ENCODE measurements around the gene SELENBP1. TPM values are rescaled to one million over a fixed set of nuclear protein-coding genes. Genes with fewer than 3 reads are reported as not detected.

SELENBP1 gene
- total RNA-seq, 6 donors from 2014 or later, result 241 to 804 (median 431) TPM

DNA sequence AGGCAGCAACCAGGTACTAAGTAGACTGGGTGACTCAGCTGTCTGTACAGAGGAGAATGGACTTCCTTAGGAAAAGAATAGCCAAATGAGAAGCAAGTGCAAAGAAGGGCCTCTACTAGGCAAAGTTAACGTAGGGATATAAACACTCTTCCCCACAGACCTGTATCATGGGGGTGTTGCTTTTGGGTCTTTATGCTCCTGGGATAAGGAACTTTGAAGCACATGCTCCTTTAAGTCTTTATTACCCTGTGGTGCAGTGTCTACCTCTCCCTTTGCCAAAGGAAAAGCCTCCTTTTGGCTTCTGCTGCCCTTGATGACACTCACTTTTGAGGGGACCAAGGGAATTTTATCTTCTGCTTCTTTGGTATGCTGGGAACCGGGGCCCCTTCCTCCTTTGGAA is 30.5 kb downstream of the SELENBP1 start:
- no peak for TF ChIP-seq POLR2AphosphoS5 (IDR thresholded peaks at IDR 0.05)
- TF ChIP-seq POLR2A (IDR thresholded peaks at IDR 0.05), result no peak
- TF ChIP-seq EP300 (IDR thresholded peaks at IDR 0.05), result no peak
- TF ChIP-seq, protein P1, sequence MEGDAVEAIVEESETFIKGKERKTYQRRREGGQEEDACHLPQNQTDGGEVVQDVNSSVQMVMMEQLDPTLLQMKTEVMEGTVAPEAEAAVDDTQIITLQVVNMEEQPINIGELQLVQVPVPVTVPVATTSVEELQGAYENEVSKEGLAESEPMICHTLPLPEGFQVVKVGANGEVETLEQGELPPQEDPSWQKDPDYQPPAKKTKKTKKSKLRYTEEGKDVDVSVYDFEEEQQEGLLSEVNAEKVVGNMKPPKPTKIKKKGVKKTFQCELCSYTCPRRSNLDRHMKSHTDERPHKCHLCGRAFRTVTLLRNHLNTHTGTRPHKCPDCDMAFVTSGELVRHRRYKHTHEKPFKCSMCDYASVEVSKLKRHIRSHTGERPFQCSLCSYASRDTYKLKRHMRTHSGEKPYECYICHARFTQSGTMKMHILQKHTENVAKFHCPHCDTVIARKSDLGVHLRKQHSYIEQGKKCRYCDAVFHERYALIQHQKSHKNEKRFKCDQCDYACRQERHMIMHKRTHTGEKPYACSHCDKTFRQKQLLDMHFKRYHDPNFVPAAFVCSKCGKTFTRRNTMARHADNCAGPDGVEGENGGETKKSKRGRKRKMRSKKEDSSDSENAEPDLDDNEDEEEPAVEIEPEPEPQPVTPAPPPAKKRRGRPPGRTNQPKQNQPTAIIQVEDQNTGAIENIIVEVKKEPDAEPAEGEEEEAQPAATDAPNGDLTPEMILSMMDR (IDR thresholded peaks at IDR 0.05), result no peak
- H3K4me3 ChIP-seq, result no peak overlapping the region
- DNase-seq (no peak), ATAC-seq (ENCODE audit: low FRiP score in 2 of 2) (no peak)
- H3K27ac ChIP-seq, result peak overlapping the region in 2 of 4 donors; percentile 25 to 26
- no peaks in the 10 kb centered on the region for H3K27me3 ChIP-seq
- H3K4me1 ChIP-seq, result peaks cover 9 to 15% (median 12%) of the 10 kb centered on the region in 4 donors
- 75% methylated on average over 2 of the region's 2 CpGs for WGBS, 2 donors
- H3K9me3 ChIP-seq, result no peaks in the 10 kb centered on the region
- H3K36me3 ChIP-seq, result peaks cover 0 to 29% (median 18%) of the 10 kb centered on the region in 4 donors

DNA sequence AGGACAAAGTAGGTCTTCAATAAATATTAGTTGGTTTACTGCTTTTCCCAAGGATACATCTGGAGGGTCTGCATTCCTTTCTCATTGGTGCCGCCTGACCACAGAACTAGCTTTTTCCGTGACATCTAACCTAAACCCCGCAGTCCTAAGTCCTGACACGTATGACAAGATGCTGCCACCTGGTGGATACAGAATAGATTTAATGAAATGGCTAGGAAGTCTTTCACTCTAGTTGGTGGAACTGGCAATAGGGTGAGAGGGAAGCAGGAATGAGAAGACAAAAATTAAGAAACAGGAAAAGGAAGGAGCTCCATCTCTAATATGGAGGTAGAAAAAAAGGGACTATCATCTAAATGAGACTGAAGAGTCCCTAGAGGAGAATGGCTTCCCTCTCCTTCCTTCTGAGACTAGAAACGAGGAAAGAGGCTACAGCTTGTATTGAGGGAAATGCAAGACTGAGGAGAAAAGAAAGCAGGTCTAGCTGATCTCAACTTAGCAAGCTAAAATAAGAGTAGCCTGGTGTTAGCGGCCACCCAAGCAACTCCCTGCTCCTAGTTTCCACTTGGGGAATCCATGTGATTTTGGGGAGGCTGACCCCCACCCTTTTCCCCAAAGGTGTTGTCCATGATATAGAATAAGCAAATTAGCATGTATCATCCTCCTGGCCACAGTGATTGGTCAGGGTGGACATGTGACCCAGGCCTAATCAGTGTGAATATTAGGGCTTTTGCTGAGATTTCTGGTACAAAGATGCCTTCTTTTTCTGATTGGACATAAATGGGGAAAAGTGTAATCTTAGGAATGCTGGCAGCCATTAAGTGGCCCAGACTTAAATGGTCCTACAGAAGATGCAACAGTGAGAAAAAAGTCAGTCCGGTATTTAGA is 31.4 kb downstream of the SELENBP1 start:
- Histone ChIP-seq H3K4me3 (no peak overlapping the region), H3K4me1 (peaks cover 5 to 10% (median 7%) of the 10 kb centered on the region in 4 donors), H3K27ac (peak overlapping the region in 1 of 4 donors; percentile 25), H3K36me3 (peaks cover 0 to 29% (median 18%) of the 10 kb centered on the region in 4 donors), H3K27me3 (no peaks in the 10 kb centered on the region), H3K9me3 (no peaks in the 10 kb centered on the region)
- ATAC-seq (ENCODE audit: low FRiP score in 2 of 2), result peak; percentile 77 to 93
- WGBS, 2 donors, result 37 to 38% methylated on average over 7 of the region's 7 CpGs
- TF ChIP-seq POLR2AphosphoS5 (IDR thresholded peaks at IDR 0.05) (no peak), POLR2A (IDR thresholded peaks at IDR 0.05) (no peak), EP300 (IDR thresholded peaks at IDR 0.05) (no peak)
- TF ChIP-seq, protein P1 (IDR thresholded peaks at IDR 0.05), result peak; percentile 55 to 77 (median 72)
- peak in 1 of 2 donors; percentile 42 for DNase-seq

DNA sequence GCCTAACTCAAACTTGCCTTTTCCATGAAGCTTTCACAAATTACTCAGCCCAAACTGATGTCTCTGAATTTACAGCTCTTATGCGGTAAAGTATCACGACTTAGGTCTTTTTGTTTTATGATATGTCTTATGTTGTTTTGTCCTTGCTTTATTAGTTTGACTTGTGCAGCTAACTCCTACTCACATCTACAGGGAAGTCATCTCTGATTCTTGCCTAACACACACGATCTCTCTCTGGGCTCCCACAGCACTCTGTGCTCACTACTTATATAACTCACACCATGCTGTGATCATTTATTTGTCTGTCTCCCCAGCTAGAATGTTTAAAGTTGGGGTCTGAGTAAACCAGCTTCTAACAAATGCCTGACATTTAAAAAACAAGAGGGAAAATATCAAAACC is 35.9 kb downstream of the SELENBP1 start:
- WGBS, 2 donors, result 89 to 95% methylated on average over 3 of the region's 3 CpGs
- no peak for TF ChIP-seq POLR2AphosphoS5 (IDR thresholded peaks at IDR 0.05)
- no peak for TF ChIP-seq POLR2A (IDR thresholded peaks at IDR 0.05)
- TF ChIP-seq EP300 (IDR thresholded peaks at IDR 0.05), result no peak
- TF ChIP-seq, protein P1 (IDR thresholded peaks at IDR 0.05), result no peak
- no peak for ATAC-seq (ENCODE audit: low FRiP score in 2 of 2)
- no peaks in the 10 kb centered on the region for H3K9me3 ChIP-seq
- H3K36me3 ChIP-seq, result no peaks in the 10 kb centered on the region
- H3K27ac ChIP-seq, result no peak overlapping the region
- H3K4me3 ChIP-seq, result no peak overlapping the region
- peaks cover 0 to 5% (median 1%) of the 10 kb centered on the region in 4 donors for H3K4me1 ChIP-seq
- no peaks in the 10 kb centered on the region for H3K27me3 ChIP-seq
- DNase-seq, result no peak

DNA sequence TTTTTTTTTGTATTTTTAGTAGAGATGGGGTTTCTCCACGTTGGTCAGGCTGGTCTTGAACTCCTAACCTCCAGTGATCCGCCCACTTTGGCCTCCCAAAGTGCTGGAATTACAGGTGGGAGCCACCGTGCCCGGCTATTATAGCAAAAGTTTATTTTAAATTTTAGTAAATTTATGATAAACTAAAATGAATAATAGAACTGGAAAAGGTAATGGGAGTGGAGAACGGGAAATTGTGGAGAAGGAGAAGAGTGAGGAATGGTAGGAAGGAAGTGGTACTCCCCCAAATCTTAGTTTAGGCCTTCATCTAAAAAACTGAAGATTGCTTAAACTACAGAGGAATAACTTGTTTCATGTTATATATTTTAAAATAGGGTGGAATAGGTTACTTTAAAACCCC is 37.7 kb downstream of the SELENBP1 start:
- Histone ChIP-seq H3K27ac (no peak overlapping the region), H3K27me3 (no peaks in the 10 kb centered on the region), H3K4me1 (no peaks in the 10 kb centered on the region), H3K4me3 (no peak overlapping the region), H3K9me3 (no peaks in the 10 kb centered on the region), H3K36me3 (no peaks in the 10 kb centered on the region)
- 89 to 90% methylated on average over 5 of the region's 5 CpGs for WGBS, 2 donors
- TF ChIP-seq EP300 (IDR thresholded peaks at IDR 0.05), result no peak
- TF ChIP-seq POLR2A (IDR thresholded peaks at IDR 0.05), result no peak
- TF ChIP-seq, protein P1 (IDR thresholded peaks at IDR 0.05), result no peak
- TF ChIP-seq POLR2AphosphoS5 (IDR thresholded peaks at IDR 0.05), result no peak
- ATAC-seq (ENCODE audit: low FRiP score in 2 of 2) (no peak), DNase-seq (no peak)

Measured in upper lobe of left lung (tissue), 6 donors.